Stimulated activated CD4-positive, alpha-beta T cell treated with anti-CD3 and anti-CD28 coated beads, Interleukin-4, amount 100 ng/mL, for 4 hours (primary cell): Measurements from ENCODE around the gene EEF1AKMT3.
"Not testable (repeated sequence)": the region's sequence is repeated elsewhere in the genome, so short reads cannot be mapped to it uniquely, and the experiment has no call there.

ENCODE experiments used
- DNase-seq, 2 experiments: peaks; one replicate each; pipeline ENCODE4 v3.0.0-alpha.2; 2020

EEF1AKMT3 gene

DNA sequence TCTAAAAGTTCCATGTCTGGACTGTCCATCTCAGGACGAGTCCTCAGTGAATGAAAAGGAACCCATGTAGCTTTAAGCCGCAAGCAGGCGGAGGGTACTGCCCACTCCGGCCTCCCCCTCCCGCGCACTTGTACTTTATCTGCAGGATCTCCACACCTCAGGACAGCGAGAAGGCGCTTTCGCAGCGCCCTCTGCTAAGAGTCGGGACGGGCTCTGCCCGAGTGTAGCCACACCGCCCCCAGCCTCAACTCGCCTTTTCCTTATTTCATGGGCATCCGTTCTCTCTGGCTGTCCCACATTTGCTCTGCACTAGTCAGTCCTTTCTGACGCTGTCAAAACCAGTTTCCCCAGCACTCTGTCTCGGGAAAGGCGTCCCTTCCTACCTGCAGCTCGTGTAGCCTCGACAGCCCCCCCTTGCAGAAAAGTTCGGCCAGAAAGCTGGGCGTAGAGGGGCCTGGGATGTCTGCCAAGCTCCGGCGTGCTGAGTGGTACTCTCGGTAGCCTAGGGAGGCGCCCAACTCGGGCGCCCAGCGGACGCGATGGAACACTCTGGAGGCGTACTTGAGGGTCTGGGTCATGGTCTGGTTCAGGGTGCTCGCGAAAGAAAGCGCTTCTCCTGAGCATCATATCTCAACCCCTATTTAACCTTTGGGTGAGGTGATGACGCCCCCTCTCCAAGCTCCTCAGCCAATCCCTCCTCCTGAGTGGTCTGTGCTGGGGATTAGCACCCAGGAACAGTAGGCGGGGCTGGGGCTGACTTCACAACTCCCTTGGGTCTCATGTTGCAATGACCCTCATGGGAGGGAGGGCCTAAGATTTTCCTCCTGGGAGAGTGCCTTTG is 5.7 kb upstream of the EEF1AKMT3 start, which contains the start of gene CYP27B1:
Gene CYP27B1 (minus strand): TSS at position 615 of the 841 bp plus-strand sequence. CDS start 37 bp downstream, at position 578.
- no peak for DNase-seq

- no peak for DNase-seq
These were observed 5.1 kb upstream of the EEF1AKMT3 start for GRCh38 chr12:57767305-57767698.

GRCh38 chr12:57767876-57768275 is 4.5 kb upstream of the EEF1AKMT3 start:
- DNase-seq: no peak

- DNase-seq: no peak
These were observed 2.8 kb upstream of the EEF1AKMT3 start for GRCh38 chr12:57769594-57769993.

DNA sequence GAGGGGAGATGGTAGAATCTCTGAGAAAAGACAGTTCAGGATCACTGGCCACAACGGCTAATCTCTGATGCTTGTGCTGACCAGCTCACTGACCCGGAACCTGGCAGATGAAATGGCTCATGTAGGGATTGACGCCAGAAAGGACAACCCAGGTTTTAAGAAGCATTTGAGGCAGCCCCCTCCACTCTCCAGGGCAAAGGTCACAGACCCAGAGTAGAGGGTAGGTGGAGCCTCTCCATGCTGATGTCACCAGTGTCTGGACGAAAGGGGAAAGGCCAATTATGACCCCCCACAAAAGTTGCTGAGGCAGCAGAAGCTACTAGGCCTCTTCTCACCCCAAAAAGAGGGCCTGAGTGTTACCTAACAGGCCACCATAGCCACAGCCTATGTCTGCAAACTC is 1.7 kb upstream of the EEF1AKMT3 start:
- DNase-seq: no peak

DNA sequence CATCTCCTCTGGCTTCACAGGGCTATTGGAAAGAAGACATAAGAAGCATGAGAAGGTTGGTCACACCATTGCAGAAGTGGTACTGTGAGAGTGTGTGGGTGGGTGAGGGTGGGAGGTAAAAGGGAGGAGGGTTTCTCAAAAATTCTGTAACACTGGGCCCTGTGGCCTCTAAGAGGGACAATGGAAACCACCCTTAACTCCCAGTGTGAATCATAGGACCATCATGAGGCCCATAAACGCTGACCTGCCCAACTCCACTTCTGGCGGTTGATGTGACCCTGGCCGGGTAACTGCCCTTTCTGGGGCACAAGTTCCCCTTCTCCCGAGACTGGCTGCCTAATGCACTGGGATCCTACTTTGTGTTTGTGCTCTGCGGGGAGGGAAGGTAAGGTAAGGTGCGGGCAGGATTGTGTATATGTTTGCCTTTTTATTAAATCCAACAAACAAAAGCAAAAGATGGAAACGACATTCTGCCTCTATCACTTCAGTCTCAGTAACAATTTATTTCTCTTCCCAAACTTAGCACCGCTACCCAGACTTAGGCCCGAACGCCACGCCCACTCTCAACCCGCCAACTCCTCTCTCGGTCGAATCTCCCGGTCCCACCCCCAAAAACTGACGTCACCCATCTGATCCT is 1.1 kb upstream of the EEF1AKMT3 start:
- DNase-seq: peak; percentile 87 to 92

- peak; percentile 89 to 95 for DNase-seq
These were observed 463 bp upstream of the EEF1AKMT3 start, which contains the start of gene METTL1 for GRCh38 chr12:57771873-57772428. METTL1 (minus strand) TSS chr12:57772105; CDS start chr12:57772083, 22 bp downstream.

DNA sequence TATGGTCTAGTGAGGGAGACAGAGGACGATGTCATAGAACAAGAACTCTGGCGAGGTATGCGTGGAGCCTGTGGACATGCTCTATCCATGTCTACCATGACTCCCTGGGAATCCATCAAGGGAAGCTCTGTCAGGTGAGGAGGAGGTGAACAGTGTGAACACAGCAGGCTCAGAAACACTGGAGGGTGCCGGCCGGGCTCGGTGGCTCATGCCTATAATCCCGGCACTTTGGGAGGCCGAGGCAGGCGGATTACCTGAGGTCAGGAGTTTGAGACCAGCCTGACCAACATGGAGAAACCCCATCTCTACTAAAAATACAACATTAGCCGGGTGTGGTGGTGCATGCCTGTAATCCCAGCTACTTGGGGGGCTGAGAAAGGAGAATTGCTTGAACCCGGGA is 2.2 kb downstream of the EEF1AKMT3 start:
- not testable (repeated sequence) for DNase-seq

- no peak for DNase-seq
These were observed 2.6 kb downstream of the EEF1AKMT3 start for GRCh38 chr12:57775044-57775443.

DNA sequence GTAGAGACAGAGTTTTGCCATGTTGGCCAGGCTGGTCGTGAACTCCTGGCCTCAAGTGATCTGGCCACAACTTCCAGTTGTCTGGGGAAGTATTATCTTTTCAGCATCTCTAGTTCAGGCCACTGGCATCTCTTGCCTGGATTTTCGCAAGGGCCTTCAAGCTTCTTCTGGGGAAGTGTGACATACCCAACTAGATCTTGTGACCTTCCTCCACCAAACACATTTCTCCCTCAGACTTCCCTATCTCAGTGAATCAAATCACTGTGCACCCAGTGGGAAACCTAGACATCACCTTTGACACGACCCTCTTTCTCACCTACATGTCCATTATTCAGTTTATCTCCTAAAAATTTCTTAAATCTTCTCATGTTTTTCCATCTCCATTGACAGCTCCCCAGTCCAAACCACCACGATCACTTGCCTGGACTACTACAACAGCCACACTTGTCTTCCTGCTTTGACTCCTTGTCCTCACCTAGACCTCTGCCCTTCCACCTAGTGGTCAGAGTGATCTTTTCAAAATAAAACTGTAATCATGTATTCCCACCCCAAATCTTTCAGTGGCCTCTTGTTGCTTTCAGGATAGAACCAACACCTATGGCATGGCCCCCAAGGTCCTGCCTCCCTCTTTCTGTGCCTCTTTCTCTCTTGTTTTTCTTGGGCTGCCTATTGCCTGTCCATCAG is 3.3 kb downstream of the EEF1AKMT3 start:
- no peak for DNase-seq

DNA sequence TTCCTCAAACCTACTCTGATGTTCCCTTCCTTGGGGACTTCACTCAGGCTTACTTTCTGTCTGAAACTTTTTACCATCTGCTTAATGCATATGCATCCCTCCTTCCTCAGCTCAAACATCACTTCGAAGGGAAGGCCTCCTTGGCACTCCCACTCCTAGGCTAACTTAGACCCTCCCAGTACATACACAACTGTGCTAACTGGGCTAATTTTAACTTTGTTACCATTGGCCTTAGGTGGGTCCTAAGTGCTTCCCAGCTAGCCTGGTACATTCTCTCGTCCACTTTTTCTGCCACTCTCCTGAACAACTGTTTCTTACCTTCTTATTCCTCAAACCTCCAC is 3.8 kb downstream of the EEF1AKMT3 start:
- no peak for DNase-seq

DNA sequence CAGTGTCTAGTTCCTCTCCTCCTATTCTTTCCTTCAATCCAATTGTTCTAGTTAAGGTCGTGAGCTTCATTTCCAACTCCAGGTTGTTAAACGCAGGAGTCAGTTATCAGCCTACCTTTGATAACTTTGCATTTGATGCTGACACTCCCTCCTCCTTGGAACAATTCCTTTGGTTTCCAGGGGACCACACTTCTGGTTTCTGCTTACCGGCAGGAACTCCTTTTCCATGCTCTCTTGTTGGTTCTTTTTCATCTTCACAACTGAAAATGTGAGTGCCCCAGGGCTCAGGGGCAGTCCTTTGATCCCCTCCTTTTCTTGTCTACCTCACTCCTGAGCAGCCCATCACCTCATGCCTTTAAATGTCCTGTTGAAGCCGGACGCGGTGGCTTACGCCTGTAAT is 5.0 kb downstream of the EEF1AKMT3 start:
- no peak for DNase-seq

GRCh38 chr12:57777911-57778310 is 5.5 kb downstream of the EEF1AKMT3 start:
- DNase-seq: no peak

DNA sequence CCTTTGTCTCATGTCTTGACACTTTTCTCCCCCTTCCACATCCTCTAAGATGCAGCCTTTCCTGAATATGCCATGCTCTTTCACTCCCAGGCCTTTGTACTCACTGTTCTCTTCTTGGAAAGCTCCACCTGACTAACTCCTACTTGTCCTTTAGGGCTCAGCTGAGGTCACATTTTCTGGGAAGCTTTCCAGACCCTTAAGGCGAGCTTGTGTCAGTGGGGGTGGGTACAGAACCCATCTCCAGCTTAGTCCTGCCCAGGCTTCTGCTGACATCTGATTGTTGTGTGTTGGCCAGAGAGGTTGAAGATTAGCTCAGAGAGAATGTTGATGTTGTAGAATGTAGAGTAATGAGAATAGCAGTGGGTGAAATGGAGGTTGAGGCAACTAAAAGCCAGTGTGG is 7.3 kb downstream of the EEF1AKMT3 start:
- DNase-seq: no peak

GRCh38 chr12:57780284-57780897 is 8.0 kb downstream of the EEF1AKMT3 start:
- no peak for DNase-seq

DNA sequence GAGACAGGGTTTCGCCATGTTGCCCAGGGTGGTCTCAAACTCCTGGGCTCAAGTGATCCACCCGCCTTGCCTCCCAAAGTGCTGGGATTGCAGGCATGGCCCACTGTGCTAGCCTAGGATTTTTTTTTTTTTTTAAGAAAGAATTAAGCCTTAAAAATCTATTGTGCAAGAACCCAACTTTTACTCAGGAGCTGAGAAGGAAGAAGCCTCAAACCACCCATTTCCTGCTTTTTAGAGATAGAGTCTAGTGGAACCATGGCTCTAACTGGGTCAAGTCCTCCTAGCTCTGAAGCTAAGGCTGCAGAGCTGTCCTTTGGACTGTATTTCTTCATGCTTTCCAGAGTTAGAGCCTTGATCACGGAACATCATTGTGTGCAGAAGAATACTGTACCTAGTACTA is 8.8 kb downstream of the EEF1AKMT3 start:
- DNase-seq: no peak

- no peak for DNase-seq
These were observed 9.4 kb downstream of the EEF1AKMT3 start for GRCh38 chr12:57781801-57782200.

GRCh38 chr12:57782243-57782607 is 9.8 kb downstream of the EEF1AKMT3 start:
- DNase-seq: no peak

GRCh38 chr12:57782608-57783465 is 10.4 kb downstream of the EEF1AKMT3 start, which contains the start of gene TSFM:
TSFM (plus strand) TSS chr12:57782787; CDS start chr12:57782802, 15 bp downstream.
- peak; percentile 93 to 98 for DNase-seq

GRCh38 chr12:57783466-57783801 is 11.0 kb downstream of the EEF1AKMT3 start:
- DNase-seq: no peak

DNA sequence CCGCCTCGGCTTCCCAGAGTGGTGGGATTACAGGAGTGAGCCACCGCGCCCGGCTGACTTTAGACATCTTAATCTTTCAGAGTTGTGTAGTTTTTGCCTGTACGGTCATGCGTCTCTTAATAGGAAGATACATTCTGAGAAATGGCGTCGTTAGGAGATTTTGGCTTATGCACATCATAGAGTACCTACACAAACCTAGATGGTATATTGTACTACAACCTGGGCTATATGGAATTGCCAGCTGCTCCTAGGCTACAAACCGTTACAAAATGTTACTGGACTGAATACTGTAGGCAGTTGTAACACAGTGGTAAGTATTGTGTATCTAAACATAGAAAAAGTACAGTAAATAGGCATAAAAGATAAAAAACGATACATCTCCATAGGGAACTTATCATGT is 11.4 kb downstream of the EEF1AKMT3 start:
- no peak for DNase-seq

DNA sequence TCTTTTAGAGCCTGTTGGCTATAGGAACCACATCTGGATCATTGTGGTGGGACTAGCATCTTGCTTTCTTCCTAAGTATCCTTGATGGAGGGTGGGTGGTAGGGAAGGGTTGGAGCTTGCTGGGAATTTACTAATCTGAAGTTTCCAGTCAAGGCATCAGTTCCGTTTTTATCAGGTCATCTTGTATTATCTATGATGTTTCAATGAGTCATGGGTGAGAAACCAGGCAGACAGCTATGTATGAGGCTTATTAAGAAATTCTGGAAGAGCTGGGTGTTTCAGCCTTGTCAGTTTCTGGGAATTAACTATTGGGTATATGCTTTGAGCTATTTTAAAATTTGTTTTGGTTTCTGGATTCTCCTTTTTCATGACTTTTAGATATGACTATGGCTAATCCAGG is 21.5 kb downstream of the EEF1AKMT3 start:
- DNase-seq: no peak
